ENCODE results near the gene C1orf159.

Gene C1orf159

GRCh38 chr1:1055841-1056736, 59.8 kb downstream of the C1orf159 start:
- H3K4me1 ChIP-seq = no peaks in the 10 kb centered on the region
- H3K36me3 ChIP-seq (ENCODE audit: control insufficient read depth, insufficient read depth, low read length) = no peaks in the 10 kb centered on the region
- no peak overlapping the region for H3K4me3 ChIP-seq (ENCODE audit: low read depth, low read length)
- H3K4me2 ChIP-seq (ENCODE audit: low read length) = no peak overlapping the region
- no peak overlapping the region for H3K27ac ChIP-seq
- no peaks in the 10 kb centered on the region for H3K9me3 ChIP-seq (ENCODE audit: control insufficient read depth, low read length)
- H2AFZ ChIP-seq = no peak overlapping the region
- peaks cover 2% of the 10 kb centered on the region for H3K27me3 ChIP-seq (ENCODE audit: control insufficient read depth, insufficient read depth, low read length)
- H3K79me2 ChIP-seq = no peaks in the 10 kb centered on the region
- H3K9ac ChIP-seq = no peak overlapping the region
- no peak for TF ChIP-seq CTCF (IDR thresholded peaks at IDR 0.05)

- no peak for TF ChIP-seq CTCF (IDR thresholded peaks at IDR 0.05)
- no peak overlapping the region for H3K27ac ChIP-seq
Measured at GRCh38 chr1:1054971-1055370, 60.9 kb downstream of the C1orf159 start.

GRCh38 chr1:1054099-1054700, 61.7 kb downstream of the C1orf159 start:
- Histone ChIP-seq H3K9me3 (ENCODE audit: control insufficient read depth, low read length) (no peaks in the 10 kb centered on the region), H3K36me3 (ENCODE audit: control insufficient read depth, insufficient read depth, low read length) (no peaks in the 10 kb centered on the region), H3K4me1 (no peaks in the 10 kb centered on the region), H3K27ac (no peak overlapping the region), H3K4me2 (ENCODE audit: low read length) (no peak overlapping the region), H3K79me2 (no peaks in the 10 kb centered on the region), H2AFZ (no peak overlapping the region), H3K4me3 (ENCODE audit: low read depth, low read length) (no peak overlapping the region), H3K9ac (no peak overlapping the region), H3K27me3 (ENCODE audit: control insufficient read depth, insufficient read depth, low read length) (no peaks in the 10 kb centered on the region)
- TF ChIP-seq CTCF (IDR thresholded peaks at IDR 0.05) = no peak

More at GRCh38 chr1:1054971-1055370, 60.9 kb downstream of the C1orf159 start:
- H3K9ac ChIP-seq = no peak overlapping the region
- H2AFZ ChIP-seq = no peak overlapping the region
- no peaks in the 10 kb centered on the region for H3K4me1 ChIP-seq
- H3K4me3 ChIP-seq (ENCODE audit: low read depth, low read length) = no peak overlapping the region
- H3K9me3 ChIP-seq (ENCODE audit: control insufficient read depth, low read length) = no peaks in the 10 kb centered on the region
- no peaks in the 10 kb centered on the region for H3K27me3 ChIP-seq (ENCODE audit: control insufficient read depth, insufficient read depth, low read length)
- no peaks in the 10 kb centered on the region for H3K79me2 ChIP-seq
- H3K4me2 ChIP-seq (ENCODE audit: low read length) = no peak overlapping the region
- no peaks in the 10 kb centered on the region for H3K36me3 ChIP-seq (ENCODE audit: control insufficient read depth, insufficient read depth, low read length)

- Histone ChIP-seq H3K4me1 (no peaks in the 10 kb centered on the region), H3K27me3 (ENCODE audit: control insufficient read depth, insufficient read depth, low read length) (no peaks in the 10 kb centered on the region), H3K9me3 (ENCODE audit: control insufficient read depth, low read length) (no peaks in the 10 kb centered on the region), H3K27ac (no peak overlapping the region), H3K4me3 (ENCODE audit: low read depth, low read length) (no peak overlapping the region), H3K36me3 (ENCODE audit: control insufficient read depth, insufficient read depth, low read length) (no peaks in the 10 kb centered on the region), H3K9ac (no peak overlapping the region), H3K4me2 (ENCODE audit: low read length) (no peak overlapping the region), H3K79me2 (no peaks in the 10 kb centered on the region), H2AFZ (no peak overlapping the region)
- TF ChIP-seq CTCF (IDR thresholded peaks at IDR 0.05) = no peak
Measured at GRCh38 chr1:1053682-1054081, 62.2 kb downstream of the C1orf159 start.

Data from parathyroid adenoma (tissue), 2 donors.